Ovary (tissue), 3 donors: Measurements from ENCODE around the gene FOXQ1.

Experiments
- CTCF ChIP-seq, 3 donors: fragments of 450-650 bp in 2 of 3; fragments of 200-600 bp in 1 of 3; IDR thresholded peaks; one replicate each; pipeline versions ENCODE4 v1.5.1 to v1.8.0; 2016 to 2022; ENCODE audit warnings: antibody characterized with exemption in 3 of 3, mild to moderate bottlenecking in 1 of 3
- POLR2A ChIP-seq: fragments of 450-650 bp; IDR thresholded peaks from one replicate; pipeline ENCODE4 v1.6.1; 2017; ENCODE audit warnings: antibody characterized with exemption, mild to moderate bottlenecking, moderate library complexity
- donor health status: DM: no; HTN: no; CAD: no.

GRCh38 chr6:1325461-1326309 is 13.8 kb downstream of the FOXQ1 start:
- TF ChIP-seq CTCF (IDR thresholded peaks at IDR 0.05) (no peak), POLR2A (no peak)
